Skeletal muscle tissue (tissue), 4 donors: Measurements from ENCODE around the gene ATP2B3. TPM values are rescaled to one million over a fixed set of nuclear protein-coding genes. Genes with fewer than 3 reads are reported as not detected.

ENCODE experiments used
- H3K27ac ChIP-seq: one replicate; pipeline ENCODE4 v1.7.0; 2013; ENCODE audit warnings: mild to moderate bottlenecking, low read depth, low read length, inconsistent platforms
- H3K27me3 ChIP-seq, 3 donors: one replicate each; pipeline ENCODE4 v1.7.0; 2013; ENCODE audit warnings: low read length in 3 of 3; ENCODE audit not compliant: control insufficient read depth in 3 of 3, insufficient read depth in 3 of 3
- H3K36me3 ChIP-seq, 3 donors: one replicate each; pipeline ENCODE4 v1.7.0; 2013; ENCODE audit warnings: low read length in 3 of 3; ENCODE audit not compliant: control insufficient read depth in 3 of 3, insufficient read depth in 3 of 3
- H3K4me1 ChIP-seq, 3 donors: one replicate each; pipeline ENCODE4 v1.7.0; 2013; ENCODE audit warnings: low read length in 3 of 3, mild to moderate bottlenecking in 3 of 3; ENCODE audit not compliant: control insufficient read depth in 3 of 3, insufficient read depth in 3 of 3
- H3K4me3 ChIP-seq, 3 donors: one replicate each; pipeline ENCODE4 v1.7.0; 2013; ENCODE audit warnings: low read length in 3 of 3
- H3K9ac ChIP-seq, 3 donors: one replicate each; pipeline ENCODE4 v1.7.0; 2013; ENCODE audit warnings: low read length in 3 of 3, mild to moderate bottlenecking in 3 of 3, moderate library complexity in 2 of 3, low read depth in 1 of 3
- H3K9me3 ChIP-seq, 3 donors: one replicate each; pipeline ENCODE4 v1.7.0; 2013; ENCODE audit warnings: low read length in 3 of 3; ENCODE audit not compliant: control insufficient read depth in 3 of 3
- total RNA-seq: library from RNA; depleted of rRNA; stranded (reverse); fragments of >200 nt; gene quantifications from one replicate; pipeline ENCODE4 v1.2.3, GENCODE V29; 2014
- donor health status: Osteomylitis.

ATP2B3 gene
- total RNA-seq, 1 donor from 2014 or later: 0.52 TPM

DNA sequence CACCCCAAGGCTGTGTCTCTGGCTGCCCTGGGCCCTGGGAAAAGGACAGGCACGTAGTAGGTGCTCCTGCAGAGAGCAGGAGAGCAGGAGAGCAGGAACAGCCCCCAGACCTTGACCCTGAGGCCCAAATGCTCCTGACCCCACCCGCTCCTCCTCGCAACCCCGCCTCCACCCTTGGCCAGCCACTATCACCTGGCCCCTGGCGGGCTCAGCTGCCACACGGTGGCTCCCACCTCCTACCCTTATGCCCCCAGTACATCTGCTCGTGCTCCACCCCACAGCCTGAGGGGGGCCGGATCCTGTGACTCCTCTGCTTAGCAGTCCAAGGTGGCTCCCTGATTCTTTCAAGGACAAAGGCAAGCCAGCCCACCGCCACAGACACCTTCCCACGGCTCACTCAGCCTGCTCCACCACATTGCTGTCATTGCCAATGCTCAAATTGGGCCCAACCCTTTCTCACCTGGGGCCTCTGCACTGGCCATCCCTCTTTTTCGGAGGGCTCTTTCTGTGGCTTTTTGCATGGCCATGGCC is 41.6 kb upstream of the ATP2B3 start:
- Histone ChIP-seq H3K4me3 (no peak overlapping the region), H3K27me3 (peaks cover 0 to 6% (median 0%) of the 10 kb centered on the region in 3 donors), H3K27ac (peak overlapping the region; percentile 48), H3K36me3 (no peaks in the 10 kb centered on the region), H3K4me1 (peaks cover 12 to 22% (median 21%) of the 10 kb centered on the region in 3 donors), H3K9me3 (no peaks in the 10 kb centered on the region), H3K9ac (no peak overlapping the region)

DNA sequence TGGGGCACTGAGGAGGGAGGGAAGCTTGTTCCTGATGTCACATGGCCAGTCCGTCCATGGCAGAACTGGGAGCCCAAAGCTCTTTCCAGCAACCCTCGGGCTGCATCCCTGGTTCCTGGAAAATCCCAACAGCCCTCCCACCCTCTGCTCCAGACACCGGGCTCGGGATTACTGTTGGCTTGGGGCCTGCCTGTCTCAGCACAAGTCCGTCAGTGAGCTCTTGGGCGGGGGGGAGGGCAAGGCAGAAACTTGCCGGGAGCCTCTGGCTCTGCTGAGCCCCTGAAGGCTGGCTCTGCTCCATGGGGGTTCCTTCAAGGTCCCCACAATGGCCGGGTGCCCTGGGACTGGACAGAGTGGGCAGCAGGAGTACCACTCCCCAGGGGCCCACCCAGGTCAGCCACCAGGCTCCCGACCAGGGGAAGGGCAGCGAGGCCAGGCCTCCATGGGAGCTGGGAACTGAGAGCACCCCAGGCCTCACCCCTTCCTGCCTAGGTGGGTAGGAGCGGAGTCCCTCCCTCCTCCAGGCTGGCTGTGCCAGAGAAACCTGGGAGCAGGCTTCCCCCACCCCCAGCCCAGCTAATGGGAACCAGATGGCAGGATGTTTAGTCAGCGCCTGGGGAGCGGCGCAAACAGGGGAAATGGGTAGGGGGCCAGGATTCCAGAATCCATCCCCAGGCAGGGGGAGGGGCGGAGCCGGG is 40.6 kb upstream of the ATP2B3 start:
- Histone ChIP-seq H3K4me1 (peaks cover 8 to 19% (median 18%) of the 10 kb centered on the region in 3 donors), H3K27ac (peak overlapping the region; percentile 72), H3K4me3 (no peak overlapping the region), H3K27me3 (peaks cover 0 to 6% (median 0%) of the 10 kb centered on the region in 3 donors), H3K9ac (no peak overlapping the region), H3K9me3 (no peaks in the 10 kb centered on the region), H3K36me3 (no peaks in the 10 kb centered on the region)

DNA sequence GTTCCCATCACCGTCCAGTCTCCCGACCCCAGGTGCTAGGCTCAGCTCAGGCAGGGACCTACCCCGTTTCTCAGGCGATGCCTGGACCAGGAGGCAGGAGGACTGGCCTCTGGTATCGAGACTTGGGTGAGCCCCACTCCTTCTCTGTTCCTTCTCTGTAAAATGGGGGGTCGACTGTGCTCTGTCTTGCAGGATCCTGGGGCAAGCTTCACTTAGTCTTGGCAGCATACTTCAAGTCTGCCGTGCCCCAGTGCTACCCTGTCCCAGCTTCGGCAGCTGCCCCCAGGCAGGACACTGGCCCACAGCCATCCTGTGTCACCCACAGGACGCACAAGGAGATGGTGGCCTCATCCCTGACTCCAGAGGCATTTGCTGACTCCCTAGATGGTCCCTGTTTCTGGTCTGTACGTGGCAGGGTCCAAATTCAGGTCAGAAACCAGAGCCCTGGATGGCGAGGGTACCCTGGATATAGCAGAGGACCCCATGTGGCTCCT is 40.0 kb upstream of the ATP2B3 start:
- H3K9ac ChIP-seq: no peak overlapping the region

DNA sequence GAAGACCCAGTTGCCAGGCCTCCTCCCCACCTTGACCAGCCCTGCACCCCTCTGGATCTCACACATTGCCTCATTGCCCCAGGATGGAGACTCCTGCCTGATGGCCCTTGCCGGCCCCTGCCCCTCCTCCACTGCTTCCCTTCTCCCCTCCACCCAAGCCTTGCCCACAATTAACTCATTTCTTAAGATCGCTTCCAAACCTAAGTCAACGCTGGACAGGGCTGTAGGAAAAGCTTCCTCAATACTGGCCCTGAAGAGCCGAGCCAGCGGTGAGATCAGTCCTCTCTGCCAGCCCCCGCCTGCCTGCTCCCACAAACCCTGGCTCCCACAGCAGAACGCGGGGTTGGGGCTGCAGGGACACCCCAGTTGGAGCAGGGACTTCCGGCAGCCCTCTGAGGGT is 39.5 kb upstream of the ATP2B3 start:
- Histone ChIP-seq H3K9ac (no peak overlapping the region), H3K9me3 (no peaks in the 10 kb centered on the region), H3K4me3 (no peak overlapping the region), H3K27me3 (peaks cover 0 to 6% (median 0%) of the 10 kb centered on the region in 3 donors), H3K27ac (peak overlapping the region; percentile 72), H3K4me1 (peaks cover 8 to 19% (median 18%) of the 10 kb centered on the region in 3 donors), H3K36me3 (no peaks in the 10 kb centered on the region)

More for the DNA sequence above, 40.0 kb upstream of the ATP2B3 start:
- Histone ChIP-seq H3K27ac (peak overlapping the region; percentile 72), H3K36me3 (no peaks in the 10 kb centered on the region), H3K9me3 (no peaks in the 10 kb centered on the region), H3K4me1 (peaks cover 8 to 19% (median 18%) of the 10 kb centered on the region in 3 donors), H3K4me3 (no peak overlapping the region), H3K27me3 (peaks cover 0 to 6% (median 0%) of the 10 kb centered on the region in 3 donors)

DNA sequence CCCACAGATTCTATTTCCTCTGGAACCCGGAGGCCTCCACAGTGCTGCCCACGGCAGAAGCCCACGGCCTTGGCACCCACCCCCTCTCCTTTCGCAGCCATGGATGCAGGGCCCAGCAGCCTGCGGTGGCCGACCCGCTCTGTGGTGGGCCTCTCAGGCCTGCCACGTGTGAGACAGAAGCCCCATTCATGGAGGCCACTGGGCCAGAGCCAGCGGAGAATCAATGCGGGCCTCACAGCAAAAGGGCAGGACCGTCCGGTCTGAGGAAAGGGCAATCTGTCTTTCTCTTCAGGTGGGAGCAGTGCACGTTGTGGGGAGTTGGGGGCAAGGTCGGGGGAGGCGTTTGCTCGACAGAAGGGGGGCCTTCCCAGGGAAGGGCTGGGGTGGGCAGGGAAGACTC is 38.7 kb upstream of the ATP2B3 start:
- H3K4me3 ChIP-seq: no peak overlapping the region
- no peak overlapping the region for H3K27ac ChIP-seq
- peaks cover 8 to 19% (median 18%) of the 10 kb centered on the region in 3 donors for H3K4me1 ChIP-seq
- no peaks in the 10 kb centered on the region for H3K36me3 ChIP-seq
- H3K9me3 ChIP-seq: no peaks in the 10 kb centered on the region
- no peak overlapping the region for H3K9ac ChIP-seq
- H3K27me3 ChIP-seq: peaks cover 0 to 6% (median 0%) of the 10 kb centered on the region in 3 donors

DNA sequence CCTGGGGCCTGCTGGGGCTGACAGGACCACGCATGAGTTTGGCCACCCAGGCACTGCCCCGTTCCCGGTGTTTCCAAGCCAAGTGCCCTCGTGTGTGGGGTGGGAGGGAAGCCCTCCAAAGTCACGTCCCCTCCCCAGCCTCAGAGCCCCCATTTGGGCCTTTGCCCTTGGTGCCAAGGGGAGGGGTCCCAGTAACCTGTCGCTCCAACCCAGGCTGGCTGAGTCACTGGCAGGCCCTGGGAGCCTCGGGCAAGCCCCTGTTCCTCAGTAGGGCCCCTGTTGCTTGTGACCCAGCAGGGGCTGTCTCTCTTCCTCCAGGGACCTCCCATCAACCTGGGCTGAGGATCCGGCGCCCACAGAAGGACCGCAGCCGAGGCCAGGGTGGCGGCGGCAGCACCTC is 36.4 kb upstream of the ATP2B3 start:
- Histone ChIP-seq H3K4me3 (no peak overlapping the region), H3K9ac (no peak overlapping the region), H3K4me1 (peaks cover 6 to 12% (median 9%) of the 10 kb centered on the region in 3 donors), H3K9me3 (no peaks in the 10 kb centered on the region), H3K36me3 (no peaks in the 10 kb centered on the region), H3K27ac (no peak overlapping the region), H3K27me3 (peaks cover 0 to 6% (median 0%) of the 10 kb centered on the region in 3 donors)

DNA sequence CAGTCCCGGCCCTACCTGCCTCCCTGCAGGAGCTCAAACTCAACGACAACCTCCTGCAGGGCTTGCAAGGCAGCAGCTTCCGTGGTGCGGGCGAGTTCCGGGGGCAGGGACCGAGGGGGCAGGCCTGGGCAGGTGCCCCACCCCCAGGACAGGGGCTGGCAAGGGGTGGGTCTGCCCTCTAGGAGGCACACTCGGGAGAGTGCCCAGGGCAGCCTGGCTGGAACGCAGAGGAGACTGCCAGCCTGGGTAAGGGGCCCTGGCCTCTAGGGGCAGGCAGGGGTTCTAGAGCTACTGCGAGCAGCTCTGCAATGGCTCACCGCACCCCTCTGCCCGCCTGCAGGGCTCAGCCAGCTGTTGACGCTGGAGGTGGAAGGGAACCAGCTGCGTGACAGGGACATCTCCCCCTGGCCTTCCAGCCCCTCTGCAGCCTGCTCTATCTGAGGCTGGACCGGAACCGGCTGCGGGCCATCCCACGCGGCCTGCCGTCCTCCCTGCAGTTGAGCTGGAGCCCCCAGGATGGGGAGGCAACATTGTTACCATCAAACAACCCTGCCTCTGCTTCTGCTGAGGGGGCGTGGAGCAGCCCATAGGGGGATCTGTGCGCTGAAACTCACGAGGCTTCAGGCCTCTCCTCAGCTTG is 34.9 kb upstream of the ATP2B3 start:
- Histone ChIP-seq H3K27ac (no peak overlapping the region), H3K27me3 (no peaks in the 10 kb centered on the region), H3K4me3 (no peak overlapping the region), H3K36me3 (no peaks in the 10 kb centered on the region), H3K4me1 (peaks cover 1 to 4% (median 2%) of the 10 kb centered on the region in 3 donors), H3K9me3 (no peaks in the 10 kb centered on the region), H3K9ac (no peak overlapping the region)

DNA sequence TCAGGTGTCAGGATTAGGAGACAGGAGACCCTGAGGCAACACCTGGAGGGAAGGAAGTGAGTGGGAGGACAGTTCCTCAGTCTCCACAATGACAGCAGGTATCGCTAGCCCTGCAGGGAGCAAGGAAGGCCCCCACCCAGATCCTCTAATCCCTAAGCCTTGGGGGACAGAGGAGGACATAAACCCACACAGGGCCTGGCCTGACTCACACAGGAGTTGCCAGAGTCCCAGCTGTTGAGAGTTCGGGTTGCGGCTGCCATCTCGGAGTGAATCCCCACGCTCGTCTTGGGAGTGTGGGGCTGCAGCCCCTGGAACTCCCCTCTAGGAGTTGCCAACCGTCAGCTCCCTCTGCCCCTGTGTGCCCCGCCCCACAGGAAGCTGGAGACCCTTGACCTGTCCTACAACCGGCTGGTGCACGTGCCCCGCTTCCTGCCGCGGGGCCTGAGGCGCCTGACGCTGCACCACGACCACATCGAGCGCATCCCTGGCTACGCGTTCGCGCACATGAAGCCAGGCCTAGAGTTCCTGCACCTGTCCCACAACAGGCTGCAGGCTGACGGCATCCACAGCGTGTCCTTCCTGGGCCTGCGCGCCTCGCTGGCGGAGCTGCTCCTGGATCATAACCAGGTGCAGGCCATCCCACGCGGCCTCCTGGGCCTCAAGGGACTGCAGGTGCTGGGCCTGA is 31.9 kb upstream of the ATP2B3 start:
- Histone ChIP-seq H3K4me1 (peaks cover 10 to 12% (median 10%) of the 10 kb centered on the region in 3 donors), H3K27me3 (no peaks in the 10 kb centered on the region), H3K9me3 (no peaks in the 10 kb centered on the region), H3K27ac (no peak overlapping the region), H3K36me3 (no peaks in the 10 kb centered on the region), H3K4me3 (no peak overlapping the region), H3K9ac (no peak overlapping the region)

DNA sequence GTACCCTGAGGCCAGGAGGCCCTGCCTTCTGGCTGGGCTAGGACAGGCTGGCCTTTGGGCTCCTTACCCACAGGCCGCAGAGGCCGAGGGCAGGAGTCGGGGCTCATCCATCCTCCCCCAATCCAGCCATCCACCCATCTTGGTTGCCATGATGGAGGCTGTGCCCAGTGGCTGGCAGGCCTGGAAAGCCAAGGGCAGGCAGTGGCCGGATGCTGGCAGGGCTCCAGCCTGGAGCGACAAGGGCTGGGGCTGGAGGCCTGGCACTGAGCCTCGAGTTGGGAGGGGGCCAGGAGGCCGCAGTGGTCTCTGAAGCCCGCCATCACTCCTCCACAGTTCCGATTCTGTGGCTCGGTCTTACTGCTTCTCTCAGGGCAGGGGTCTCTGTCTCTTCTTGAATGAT is 31.3 kb upstream of the ATP2B3 start:
- Histone ChIP-seq H3K36me3 (no peaks in the 10 kb centered on the region), H3K4me3 (no peak overlapping the region), H3K27ac (no peak overlapping the region), H3K4me1 (peaks cover 10 to 12% (median 10%) of the 10 kb centered on the region in 3 donors), H3K9ac (no peak overlapping the region), H3K9me3 (no peaks in the 10 kb centered on the region), H3K27me3 (no peaks in the 10 kb centered on the region)
